ENCODE data around the gene PABPC1L2A. TPM values are rescaled to one million over a fixed set of nuclear protein-coding genes. Genes with fewer than 3 reads are reported as not detected.

Gene PABPC1L2A
- total RNA-seq, 2 experiments from 2014 or later = not detected

Other genes with a start within 250 kb of the PABPC1L2A start
- not detected for gene FAM236C, start 166.9 kb downstream of the PABPC1L2A start, total RNA-seq
- gene FAM236A, start 141.3 kb downstream of the PABPC1L2A start, total RNA-seq = not detected
- not detected for gene DMRTC1, start 135.7 kb downstream of the PABPC1L2A start, total RNA-seq
- gene PABPC1L2B, start 76.6 kb downstream of the PABPC1L2A start, total RNA-seq = not detected
- 1 to 10 TPM; 2.6 to 2.8 TPM for gene NAP1L2, start 135.3 kb upstream of the PABPC1L2A start, total RNA-seq

All from activated CD4-positive, alpha-beta memory T cell treated with anti-CD3 and anti-CD28 coated beads, Interleukin-2, amount 10 ng/mL, durations not matched to agents 7 days and 5 days (primary cell).